ENCODE results near the gene AGPAT2.

AGPAT2 gene

GRCh38 chr9:136694163-136694871, 7.1 kb upstream of the AGPAT2 start (continued):
- TF ChIP-seq, protein P1, sequence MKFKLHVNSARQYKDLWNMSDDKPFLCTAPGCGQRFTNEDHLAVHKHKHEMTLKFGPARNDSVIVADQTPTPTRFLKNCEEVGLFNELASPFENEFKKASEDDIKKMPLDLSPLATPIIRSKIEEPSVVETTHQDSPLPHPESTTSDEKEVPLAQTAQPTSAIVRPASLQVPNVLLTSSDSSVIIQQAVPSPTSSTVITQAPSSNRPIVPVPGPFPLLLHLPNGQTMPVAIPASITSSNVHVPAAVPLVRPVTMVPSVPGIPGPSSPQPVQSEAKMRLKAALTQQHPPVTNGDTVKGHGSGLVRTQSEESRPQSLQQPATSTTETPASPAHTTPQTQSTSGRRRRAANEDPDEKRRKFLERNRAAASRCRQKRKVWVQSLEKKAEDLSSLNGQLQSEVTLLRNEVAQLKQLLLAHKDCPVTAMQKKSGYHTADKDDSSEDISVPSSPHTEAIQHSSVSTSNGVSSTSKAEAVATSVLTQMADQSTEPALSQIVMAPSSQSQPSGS (tag by site-specific recombination; IDR thresholded peaks at IDR 0.05; ENCODE audit: low read depth) = no peak
- TF ChIP-seq ZNF138 (tag by site-specific recombination; IDR thresholded peaks at IDR 0.05; ENCODE audit: borderline replicate concordance) = no peak
- TF ChIP-seq ZNF248 (tag by site-specific recombination; IDR thresholded peaks at IDR 0.05) = no peak
- TF ChIP-seq ZNF548 (tag by site-specific recombination; IDR thresholded peaks at IDR 0.05) = no peak

GRCh38 chr9:136693490-136694162, 6.4 kb upstream of the AGPAT2 start:
- Histone ChIP-seq H3K4me1 (ENCODE audit: control insufficient read depth, insufficient read depth, low read length) (no peaks in the 10 kb centered on the region), H3K4me3 (ENCODE audit: low read depth, low read length) (no peak overlapping the region), H3K36me3 (ENCODE audit: control insufficient read depth in 2 of 2, insufficient read depth in 1 of 2, low read length in 2 of 2) (no peaks in the 10 kb centered on the region), H3K9me3 (ENCODE audit: control insufficient read depth, insufficient read depth, low read depth, low read length) (no peaks in the 10 kb centered on the region), H3K27ac (ENCODE audit: extremely low read depth, low read depth, low read length) (no peak overlapping the region; the same call in 1 of the 2 replicates)
- CTCF ChIA-PET = interaction anchor here (0.6 to 4.0 kb wide), 18 partner anchors 11 to 341 kb away, joined by 3 to 24 read pairs (median 4); partner anchors contain the start of gene LCNL1
- POLR2A ChIA-PET = interaction anchor here (0.6 to 1.4 kb wide), 4 partner anchors 11 to 34 kb away, joined by 3 to 6 read pairs (median 4); no protein-coding TSS in a partner anchor
- TF ChIP-seq ZNF747 (tag by site-specific recombination; IDR thresholded peaks at IDR 0.05) (no peak), KLF1 (tag by site-specific recombination; IDR thresholded peaks at IDR 0.05) (peak; percentile 99), ZNF76 (tag by site-specific recombination; IDR thresholded peaks at IDR 0.05; ENCODE audit: borderline replicate concordance, low read depth) (no peak), ZNF544 (tag by site-specific recombination; IDR thresholded peaks at IDR 0.05) (no peak), ZNF335 (tag by site-specific recombination; conservative IDR thresholded peaks at IDR 0.05) (peak; percentile 90), ZNF184 (tag by site-specific recombination; IDR thresholded peaks at IDR 0.05) (no peak), BCL11B (tag by site-specific recombination; IDR thresholded peaks at IDR 0.05; ENCODE audit: low read depth) (0 out of 2 replicates have a peak, but pooled peaks have one; percentile 50), KLF7 (tag by site-specific recombination; IDR thresholded peaks at IDR 0.05; ENCODE audit: borderline replicate concordance) (0 out of 2 replicates have a peak, but pooled peaks have one; percentile 35), ZNF600 (tag by site-specific recombination; IDR thresholded peaks at IDR 0.05) (peak; percentile 62), PATZ1 (tag by site-specific recombination; IDR thresholded peaks at IDR 0.05) (peak; percentile 11; the same call in 1 of the 2 replicates), ZBTB20 (tag by site-specific recombination; IDR thresholded peaks at IDR 0.05) (no peak), BCL11A (tag by site-specific recombination; IDR thresholded peaks at IDR 0.05; ENCODE audit: low read depth) (peak; percentile 90), HOXC10 (CRISPR knock-in tag; IDR thresholded peaks at IDR 0.05) (no peak), ZNF132 (tag by site-specific recombination; IDR thresholded peaks at IDR 0.05; ENCODE audit: borderline replicate concordance) (no peak), KLF8 (tag by site-specific recombination; IDR thresholded peaks at IDR 0.05) (peak; percentile 49), SP7 (tag by site-specific recombination; IDR thresholded peaks at IDR 0.05) (0 out of 2 replicates have a peak, but pooled peaks have one; percentile 41), ZNF302 (tag by site-specific recombination; IDR thresholded peaks at IDR 0.05; ENCODE audit: low read depth) (no peak)
- TF ChIP-seq, protein P2, sequence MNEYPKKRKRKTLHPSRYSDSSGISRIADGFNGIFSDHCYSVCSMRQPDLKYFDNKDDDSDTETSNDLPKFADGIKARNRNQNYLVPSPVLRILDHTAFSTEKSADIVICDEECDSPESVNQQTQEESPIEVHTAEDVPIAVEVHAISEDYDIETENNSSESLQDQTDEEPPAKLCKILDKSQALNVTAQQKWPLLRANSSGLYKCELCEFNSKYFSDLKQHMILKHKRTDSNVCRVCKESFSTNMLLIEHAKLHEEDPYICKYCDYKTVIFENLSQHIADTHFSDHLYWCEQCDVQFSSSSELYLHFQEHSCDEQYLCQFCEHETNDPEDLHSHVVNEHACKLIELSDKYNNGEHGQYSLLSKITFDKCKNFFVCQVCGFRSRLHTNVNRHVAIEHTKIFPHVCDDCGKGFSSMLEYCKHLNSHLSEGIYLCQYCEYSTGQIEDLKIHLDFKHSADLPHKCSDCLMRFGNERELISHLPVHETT (tag by site-specific recombination; IDR thresholded peaks at IDR 0.05) = 0 out of 2 replicates have a peak, but pooled peaks have one; percentile 46
- TF ChIP-seq, protein P3, sequence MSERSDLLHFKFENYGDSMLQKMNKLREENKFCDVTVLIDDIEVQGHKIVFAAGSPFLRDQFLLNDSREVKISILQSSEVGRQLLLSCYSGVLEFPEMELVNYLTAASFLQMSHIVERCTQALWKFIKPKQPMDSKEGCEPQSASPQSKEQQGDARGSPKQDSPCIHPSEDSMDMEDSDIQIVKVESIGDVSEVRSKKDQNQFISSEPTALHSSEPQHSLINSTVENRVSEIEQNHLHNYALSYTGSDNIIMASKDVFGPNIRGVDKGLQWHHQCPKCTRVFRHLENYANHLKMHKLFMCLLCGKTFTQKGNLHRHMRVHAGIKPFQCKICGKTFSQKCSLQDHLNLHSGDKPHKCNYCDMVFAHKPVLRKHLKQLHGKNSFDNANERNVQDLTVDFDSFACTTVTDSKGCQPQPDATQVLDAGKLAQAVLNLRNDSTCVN (tag by site-specific recombination; optimal IDR thresholded peaks at IDR 0.05) = no peak
- TF ChIP-seq, protein P4, sequence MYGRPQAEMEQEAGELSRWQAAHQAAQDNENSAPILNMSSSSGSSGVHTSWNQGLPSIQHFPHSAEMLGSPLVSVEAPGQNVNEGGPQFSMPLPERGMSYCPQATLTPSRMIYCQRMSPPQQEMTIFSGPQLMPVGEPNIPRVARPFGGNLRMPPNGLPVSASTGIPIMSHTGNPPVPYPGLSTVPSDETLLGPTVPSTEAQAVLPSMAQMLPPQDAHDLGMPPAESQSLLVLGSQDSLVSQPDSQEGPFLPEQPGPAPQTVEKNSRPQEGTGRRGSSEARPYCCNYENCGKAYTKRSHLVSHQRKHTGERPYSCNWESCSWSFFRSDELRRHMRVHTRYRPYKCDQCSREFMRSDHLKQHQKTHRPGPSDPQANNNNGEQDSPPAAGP (tag by site-specific recombination; IDR thresholded peaks at IDR 0.05) = peak; percentile 98
